ENCODE measurements around the gene CCHCR1. TPM values are rescaled to one million over a fixed set of nuclear protein-coding genes. Genes with fewer than 3 reads are reported as not detected.

The CCHCR1 gene
- total RNA-seq, 2 donors from 2014 or later = 31.8 to 55.4 TPM

DNA sequence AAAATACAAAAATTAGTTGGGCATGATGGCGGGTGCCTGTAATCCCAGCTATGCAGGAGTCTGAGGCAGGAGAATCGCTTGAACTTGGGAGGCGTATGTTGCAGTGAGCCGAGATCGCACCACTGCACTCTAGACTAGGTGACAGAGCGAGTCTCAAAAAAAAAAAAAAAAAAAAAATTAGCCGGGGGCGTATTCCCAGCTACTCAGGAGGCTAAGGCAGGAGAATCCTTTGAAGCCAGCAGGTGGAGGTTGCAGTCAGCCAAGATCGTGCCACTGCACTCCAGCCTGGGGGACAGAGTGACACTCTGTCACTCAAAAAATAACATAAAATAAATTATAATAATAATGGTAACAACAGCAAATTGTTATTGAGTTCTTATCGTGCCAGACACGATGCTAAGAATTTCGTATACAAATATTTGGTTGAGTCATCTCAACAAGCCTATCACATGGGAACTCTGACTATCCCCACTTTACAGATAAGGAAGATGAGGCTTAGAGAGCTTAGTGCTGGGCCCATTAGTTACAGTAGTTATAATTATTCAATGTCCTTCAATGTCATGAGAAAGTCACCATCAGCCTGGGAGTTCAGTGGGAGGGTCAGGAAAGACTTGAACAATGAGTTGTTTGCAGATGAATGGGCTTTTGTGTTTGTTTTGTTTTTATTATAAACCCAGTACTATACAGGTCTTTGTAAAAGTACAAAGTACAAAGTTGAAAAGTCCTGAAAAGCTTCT lies 64.7 kb downstream of the CCHCR1 start:
- Histone ChIP-seq H3K9me3 (no peaks in the 10 kb centered on the region), H3K27ac (no peak overlapping the region), H3K9ac (ENCODE audit: low read depth in 2 of 2, low read length in 2 of 2) (no peak overlapping the region), H3K27me3 (no peaks in the 10 kb centered on the region), H3K36me3 (no peaks in the 10 kb centered on the region), H3K4me3 (no peak overlapping the region), H3K4me1 (peaks cover 7% of the 10 kb centered on the region)
- DNase-seq = no peak
- TF ChIP-seq, protein P1, sequence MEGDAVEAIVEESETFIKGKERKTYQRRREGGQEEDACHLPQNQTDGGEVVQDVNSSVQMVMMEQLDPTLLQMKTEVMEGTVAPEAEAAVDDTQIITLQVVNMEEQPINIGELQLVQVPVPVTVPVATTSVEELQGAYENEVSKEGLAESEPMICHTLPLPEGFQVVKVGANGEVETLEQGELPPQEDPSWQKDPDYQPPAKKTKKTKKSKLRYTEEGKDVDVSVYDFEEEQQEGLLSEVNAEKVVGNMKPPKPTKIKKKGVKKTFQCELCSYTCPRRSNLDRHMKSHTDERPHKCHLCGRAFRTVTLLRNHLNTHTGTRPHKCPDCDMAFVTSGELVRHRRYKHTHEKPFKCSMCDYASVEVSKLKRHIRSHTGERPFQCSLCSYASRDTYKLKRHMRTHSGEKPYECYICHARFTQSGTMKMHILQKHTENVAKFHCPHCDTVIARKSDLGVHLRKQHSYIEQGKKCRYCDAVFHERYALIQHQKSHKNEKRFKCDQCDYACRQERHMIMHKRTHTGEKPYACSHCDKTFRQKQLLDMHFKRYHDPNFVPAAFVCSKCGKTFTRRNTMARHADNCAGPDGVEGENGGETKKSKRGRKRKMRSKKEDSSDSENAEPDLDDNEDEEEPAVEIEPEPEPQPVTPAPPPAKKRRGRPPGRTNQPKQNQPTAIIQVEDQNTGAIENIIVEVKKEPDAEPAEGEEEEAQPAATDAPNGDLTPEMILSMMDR (IDR thresholded peaks at IDR 0.05) = no peak
- intact Hi-C loops (cut with DNase I) = no loop called here

Other genes with a start within 250 kb of the CCHCR1 start
- gene GTF2H4, start 249.6 kb downstream of the CCHCR1 start, total RNA-seq = 10 to 100 TPM; 15.8 to 25.7 TPM
- 10 to 100 TPM; 27.5 to 55.6 TPM for gene VARS2, start 243.6 kb downstream of the CCHCR1 start, total RNA-seq
- 1 to 10 TPM in 1 of 2 donors, not detected in 1; 1.3 TPM for gene SFTA2, start 225.6 kb downstream of the CCHCR1 start, total RNA-seq
- under 1 TPM in 1 of 2 donors, not detected in 1; 0.30 TPM for gene MUCL3, start 216.8 kb downstream of the CCHCR1 start, total RNA-seq
- gene MUC21, start 174.1 kb downstream of the CCHCR1 start, total RNA-seq = not detected
- gene MUC22, start 147.3 kb downstream of the CCHCR1 start, total RNA-seq = not detected
- gene C6orf15, start 45.2 kb downstream of the CCHCR1 start, total RNA-seq = not detected
- 1 to 10 TPM; 2.2 to 5.6 TPM for gene PSORS1C1, start 43.0 kb downstream of the CCHCR1 start, total RNA-seq
- gene CDSN, start 37.4 kb downstream of the CCHCR1 start, total RNA-seq = not detected
- not detected for gene PSORS1C2, start 18.7 kb downstream of the CCHCR1 start, total RNA-seq
- 10 to 100 TPM in 1 of 2 donors, 1 to 10 TPM in 1; 8.8 to 39.6 TPM for gene TCF19, start 787 bp upstream of the CCHCR1 start, total RNA-seq
- gene POU5F1, start 12.9 kb upstream of the CCHCR1 start, total RNA-seq = 1 to 10 TPM; 3.4 to 7.0 TPM
- 1,000 to 10,000 TPM in 1 of 2 donors, 100 to 1,000 TPM in 1; 576 to 1,321 TPM for gene HLA-C, start 114.3 kb upstream of the CCHCR1 start, total RNA-seq
- 1,000 to 10,000 TPM; 1,153 to 3,111 TPM for gene HLA-B, start 199.4 kb upstream of the CCHCR1 start, total RNA-seq
- 10 to 100 TPM; 15.0 to 26.7 TPM for gene MICA, start 245.8 kb upstream of the CCHCR1 start, total RNA-seq

Measured in colonic mucosa (tissue), 4 donors.